ENCODE measurements around the gene CYB5R3. TPM values are rescaled to one million over a fixed set of nuclear protein-coding genes. Genes with fewer than 3 reads are reported as not detected.

Gene CYB5R3
- total RNA-seq, 1 donor from 2014 or later: 383 TPM

GRCh38 chr22:42586381-42586780 lies 62.8 kb downstream of the CYB5R3 start:
- Mint-ChIP-seq H3K9me3 (ENCODE audit: low read depth) (no peaks in the 10 kb centered on the region), H3K27me3 (ENCODE audit: low read depth) (no peaks in the 10 kb centered on the region), H3K4me3 (ENCODE audit: unreplicated experiment) (no peak overlapping the region), H3K4me1 (ENCODE audit: low read depth) (peaks cover 6% of the 10 kb centered on the region), H3K27ac (ENCODE audit: unreplicated experiment) (no peak overlapping the region), H3K36me3 (ENCODE audit: low read depth) (peaks cover 26% of the 10 kb centered on the region)
- no peak for DNase-seq (ENCODE audit: low spot score)
- no peak for TF ChIP-seq CTCF (IDR thresholded peaks at IDR 0.05)

GRCh38 chr22:42585096-42585495 lies 64.1 kb downstream of the CYB5R3 start:
- Mint-ChIP-seq H3K4me3 (ENCODE audit: unreplicated experiment) (no peak overlapping the region), H3K36me3 (ENCODE audit: low read depth) (peaks cover 25% of the 10 kb centered on the region), H3K9me3 (ENCODE audit: low read depth) (no peaks in the 10 kb centered on the region), H3K27me3 (ENCODE audit: low read depth) (no peaks in the 10 kb centered on the region), H3K4me1 (ENCODE audit: low read depth) (peaks cover 11% of the 10 kb centered on the region), H3K27ac (ENCODE audit: unreplicated experiment) (no peak overlapping the region)
- no peak for DNase-seq (ENCODE audit: low spot score)
- TF ChIP-seq CTCF (IDR thresholded peaks at IDR 0.05): no peak

- no peak for DNase-seq (ENCODE audit: low spot score)
- Mint-ChIP-seq H3K4me1 (ENCODE audit: low read depth) (peaks cover 11% of the 10 kb centered on the region), H3K27ac (ENCODE audit: unreplicated experiment) (no peak overlapping the region), H3K4me3 (ENCODE audit: unreplicated experiment) (no peak overlapping the region), H3K9me3 (ENCODE audit: low read depth) (no peaks in the 10 kb centered on the region), H3K36me3 (ENCODE audit: low read depth) (peaks cover 20% of the 10 kb centered on the region), H3K27me3 (ENCODE audit: low read depth) (no peaks in the 10 kb centered on the region)
- TF ChIP-seq CTCF (IDR thresholded peaks at IDR 0.05): no peak
These were observed 64.7 kb downstream of the CYB5R3 start for GRCh38 chr22:42584364-42584940.

- Mint-ChIP-seq H3K27ac (ENCODE audit: unreplicated experiment) (no peak overlapping the region), H3K4me1 (ENCODE audit: low read depth) (peaks cover 11% of the 10 kb centered on the region)
These were observed 66.2 kb downstream of the CYB5R3 start for GRCh38 chr22:42582987-42583386.

More at GRCh38 chr22:42582987-42583386, 66.2 kb downstream of the CYB5R3 start:
- Mint-ChIP-seq H3K4me3 (ENCODE audit: unreplicated experiment) (no peak overlapping the region), H3K27me3 (ENCODE audit: low read depth) (no peaks in the 10 kb centered on the region), H3K36me3 (ENCODE audit: low read depth) (peaks cover 17% of the 10 kb centered on the region), H3K9me3 (ENCODE audit: low read depth) (no peaks in the 10 kb centered on the region)
- DNase-seq (ENCODE audit: low spot score): no peak
- no peak for TF ChIP-seq CTCF (IDR thresholded peaks at IDR 0.05)
